Liver (tissue), 9 donors: Measurements from ENCODE around the gene TRDN. TPM values are rescaled to one million over a fixed set of nuclear protein-coding genes. Genes with fewer than 3 reads are reported as not detected.

Experiments
- DNase-seq: peaks from one replicate; pipeline ENCODE4 v3.0.0-alpha.2; 2017; ENCODE audit warnings: low spot score
- H3K27ac ChIP-seq, 2 donors: one replicate each; pipeline ENCODE4 v1.7.0; 2013; ENCODE audit warnings: inconsistent platforms in 2 of 2, low read length in 2 of 2, control low read depth in 1 of 2, low read depth in 1 of 2, mild to moderate bottlenecking in 1 of 2
- H3K27me3 ChIP-seq, 4 donors: one replicate each; pipeline versions ENCODE4 v1.6.1 to v1.7.0; 2013; ENCODE audit warnings: low read length in 3 of 4, inconsistent platforms in 1 of 4, mild to moderate bottlenecking in 1 of 4, moderate library complexity in 1 of 4; ENCODE audit not compliant: control insufficient read depth in 4 of 4, insufficient read depth in 4 of 4
- H3K36me3 ChIP-seq, 4 donors: one replicate each; pipeline versions ENCODE4 v1.6.1 to v1.7.0; 2013; ENCODE audit warnings: low read length in 3 of 4, mild to moderate bottlenecking in 3 of 4, low read depth in 1 of 4, moderate library complexity in 1 of 4; ENCODE audit not compliant: control insufficient read depth in 4 of 4, insufficient read depth in 3 of 4
- H3K4me1 ChIP-seq, 4 donors: one replicate each; pipeline versions ENCODE4 v1.6.1 to v1.7.0; 2013; ENCODE audit warnings: low read length in 3 of 4, mild to moderate bottlenecking in 3 of 4, moderate library complexity in 1 of 4; ENCODE audit not compliant: control insufficient read depth in 4 of 4, insufficient read depth in 4 of 4
- H3K4me3 ChIP-seq, 3 donors: one replicate each; pipeline versions ENCODE4 v1.6.1 to v1.7.0; 2013; ENCODE audit warnings: low read length in 3 of 3, control low read depth in 1 of 3, low read depth in 1 of 3, mild to moderate bottlenecking in 1 of 3
- H3K9ac ChIP-seq, 2 donors: one replicate each; pipeline ENCODE4 v1.7.0; 2013; ENCODE audit warnings: low read length in 2 of 2, mild to moderate bottlenecking in 2 of 2, moderate library complexity in 2 of 2, control low read depth in 1 of 2, low read depth in 1 of 2
- H3K9me3 ChIP-seq, 4 donors: one replicate each; pipeline versions ENCODE4 v1.6.1 to v1.7.0; 2013; ENCODE audit warnings: low read length in 3 of 4; ENCODE audit not compliant: control insufficient read depth in 4 of 4
- EGR1 ChIP-seq, 2 donors: IDR thresholded peaks; 2 replicates each; pipeline ENCODE4 v1.6.1; 2016 to 2018; ENCODE audit warnings: antibody characterized with exemption in 2 of 2, low read depth in 2 of 2
- FOXA2 ChIP-seq: IDR thresholded peaks from 2 replicates; pipeline ENCODE4 v1.6.1; 2016; ENCODE audit warnings: antibody characterized with exemption
- GABPA ChIP-seq, 2 donors: IDR thresholded peaks in 1 of 2; conservative IDR thresholded peaks in 1 of 2; 2 replicates each; pipeline ENCODE4 v1.6.1; 2016; ENCODE audit warnings: antibody characterized with exemption in 2 of 2, mild to moderate bottlenecking in 1 of 2, moderate library complexity in 1 of 2
- HNF4A ChIP-seq, 2 donors: conservative IDR thresholded peaks; 2 replicates each; pipeline ENCODE4 v1.6.1; 2016; ENCODE audit warnings: antibody characterized with exemption in 2 of 2, mild to moderate bottlenecking in 2 of 2
- HNF4G ChIP-seq: IDR thresholded peaks from 2 replicates; pipeline ENCODE4 v1.6.1; 2016; ENCODE audit warnings: antibody characterized with exemption
- NR2F2 ChIP-seq: IDR thresholded peaks from 2 replicates; pipeline ENCODE4 v1.6.1; 2016; ENCODE audit warnings: antibody characterized with exemption
- RAD21 ChIP-seq, 2 donors: IDR thresholded peaks; 2 replicates each; pipeline ENCODE4 v1.6.1; 2016; ENCODE audit warnings: antibody characterized with exemption in 2 of 2, mild to moderate bottlenecking in 2 of 2
- RXRA ChIP-seq, 2 donors: IDR thresholded peaks; 2 replicates each; pipeline ENCODE4 v1.6.1; 2017 to 2018; ENCODE audit warnings: antibody characterized with exemption in 2 of 2, mild to moderate bottlenecking in 1 of 2
- SP1 ChIP-seq: IDR thresholded peaks from 2 replicates; pipeline ENCODE4 v1.6.1; 2018; ENCODE audit warnings: antibody characterized with exemption, mild to moderate bottlenecking
- ZBTB33 ChIP-seq: IDR thresholded peaks from 2 replicates; pipeline ENCODE4 v1.6.1; 2016; ENCODE audit warnings: antibody characterized with exemption
- WGBS: extraction: QIAGEN DNeasy Blood & Tissue Kit; methylation state at CpG from one replicate; pipeline ENCODE4 v1.1.7; 2013; 5-methylcytosine and 5-hydroxymethylcytosine counted together
- polyA plus RNA-seq, 2 donors: library from polyadenylated mRNA; stranded (reverse) in 1 of 2; unstranded in 1 of 2; fragments of 200-250 nt in 1 of 2; fragments of >200 nt in 1 of 2; fragmentation: Nextera tagmentation in 1 of 2; extraction: Ambion mirVana in 1 of 2; gene quantifications; one replicate each; pipeline versions ENCODE4 v1.2.1 to v1.2.3, GENCODE V29; 2013 to 2015
- total RNA-seq, 2 donors: library from RNA; depleted of rRNA; stranded (reverse); fragments of >200 nt; gene quantifications; one replicate each; pipeline ENCODE4 v1.2.3, GENCODE V29; 2014
- TF ChIP-seq, protein P1 (sequence below): IDR thresholded peaks from 2 replicates; pipeline ENCODE4 v1.6.1; 2016; ENCODE audit warnings: antibody characterized with exemption
- TF ChIP-seq, protein P2 (sequence below): fragments of 150-350 bp; IDR thresholded peaks from 2 replicates; pipeline ENCODE4 v1.5.1; 2017; ENCODE audit warnings: improper control_type of control experiment, low read depth, low read length; ENCODE audit not compliant: missing input control
- TF ChIP-seq, protein P3 (sequence below): IDR thresholded peaks from 2 replicates; pipeline ENCODE4 v1.6.1; 2016; ENCODE audit warnings: antibody characterized with exemption, mild to moderate bottlenecking
- donor health status: healthy.
- donor health status: healthy.
- donor health status: healthy.
- donor health status: healthy.
- donor health status: healthy.

TRDN gene
- total and polyA plus RNA-seq, 4 donors: 0.08 to 0.79 TPM; not detected in 2

GRCh38 chr6:123551939-123552707 lies 84.6 kb downstream of the TRDN start:
- H3K36me3 ChIP-seq: no peaks in the 10 kb centered on the region
- H3K27ac ChIP-seq: no peak overlapping the region
- TF ChIP-seq, protein P1, sequence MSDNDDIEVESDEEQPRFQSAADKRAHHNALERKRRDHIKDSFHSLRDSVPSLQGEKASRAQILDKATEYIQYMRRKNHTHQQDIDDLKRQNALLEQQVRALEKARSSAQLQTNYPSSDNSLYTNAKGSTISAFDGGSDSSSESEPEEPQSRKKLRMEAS: no peak
- TF ChIP-seq FOXA2 (no peak), EGR1 (IDR thresholded peaks at IDR 0.05; ENCODE audit: low read depth in 2 of 2) (no peak), HNF4A (conservative IDR thresholded peaks at IDR 0.05) (no peak), NR2F2 (no peak), ZBTB33 (no peak), SP1 (no peak), RAD21 (IDR thresholded peaks at IDR 0.05) (no peak)
- TF ChIP-seq, protein P2, sequence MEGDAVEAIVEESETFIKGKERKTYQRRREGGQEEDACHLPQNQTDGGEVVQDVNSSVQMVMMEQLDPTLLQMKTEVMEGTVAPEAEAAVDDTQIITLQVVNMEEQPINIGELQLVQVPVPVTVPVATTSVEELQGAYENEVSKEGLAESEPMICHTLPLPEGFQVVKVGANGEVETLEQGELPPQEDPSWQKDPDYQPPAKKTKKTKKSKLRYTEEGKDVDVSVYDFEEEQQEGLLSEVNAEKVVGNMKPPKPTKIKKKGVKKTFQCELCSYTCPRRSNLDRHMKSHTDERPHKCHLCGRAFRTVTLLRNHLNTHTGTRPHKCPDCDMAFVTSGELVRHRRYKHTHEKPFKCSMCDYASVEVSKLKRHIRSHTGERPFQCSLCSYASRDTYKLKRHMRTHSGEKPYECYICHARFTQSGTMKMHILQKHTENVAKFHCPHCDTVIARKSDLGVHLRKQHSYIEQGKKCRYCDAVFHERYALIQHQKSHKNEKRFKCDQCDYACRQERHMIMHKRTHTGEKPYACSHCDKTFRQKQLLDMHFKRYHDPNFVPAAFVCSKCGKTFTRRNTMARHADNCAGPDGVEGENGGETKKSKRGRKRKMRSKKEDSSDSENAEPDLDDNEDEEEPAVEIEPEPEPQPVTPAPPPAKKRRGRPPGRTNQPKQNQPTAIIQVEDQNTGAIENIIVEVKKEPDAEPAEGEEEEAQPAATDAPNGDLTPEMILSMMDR: no peak
- DNase-seq: no peak
- H3K9ac ChIP-seq: no peak overlapping the region
- no peaks in the 10 kb centered on the region for H3K4me1 ChIP-seq
- H3K27me3 ChIP-seq: no peaks in the 10 kb centered on the region
- H3K4me3 ChIP-seq: no peak overlapping the region
- H3K9me3 ChIP-seq: no peaks in the 10 kb centered on the region
- WGBS: 43% methylated on average over 4 of the region's 4 CpGs

DNA sequence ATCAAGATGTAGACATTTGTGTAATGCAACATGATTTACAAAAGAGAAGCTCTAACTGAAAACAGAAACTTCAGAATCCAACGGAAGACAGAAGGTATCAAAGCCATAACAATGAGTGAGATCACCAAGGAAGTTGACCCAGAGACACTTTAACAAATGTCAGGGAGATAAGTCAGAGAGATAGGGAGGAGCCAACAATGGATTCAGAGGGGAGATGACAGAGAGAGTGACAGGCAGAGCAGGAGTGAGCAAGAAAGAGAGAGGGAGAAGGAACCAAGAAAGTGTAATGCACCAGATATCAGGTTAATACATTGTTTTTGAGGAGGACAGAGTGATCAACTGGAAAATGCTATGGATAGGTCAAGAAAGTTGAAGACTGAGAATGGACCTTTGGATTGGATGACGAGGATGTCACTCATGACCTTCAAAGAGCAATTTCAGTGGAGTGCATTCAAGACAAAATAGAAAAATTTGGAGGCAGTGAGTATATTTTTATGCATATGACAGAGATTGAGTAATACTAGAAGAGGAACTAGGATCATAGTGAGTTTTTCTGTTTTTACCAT lies 86.6 kb downstream of the TRDN start:
- Histone ChIP-seq H3K4me1 (no peaks in the 10 kb centered on the region), H3K27ac (no peak overlapping the region), H3K27me3 (no peaks in the 10 kb centered on the region), H3K9me3 (no peaks in the 10 kb centered on the region), H3K4me3 (no peak overlapping the region), H3K9ac (no peak overlapping the region), H3K36me3 (no peaks in the 10 kb centered on the region)
- DNase-seq: no peak
- whole genome bisulfite sequencing: 37% methylated on average over 2 of the region's 2 CpGs
- TF ChIP-seq HNF4G: no peak
- no peak for TF ChIP-seq RXRA (IDR thresholded peaks at IDR 0.05)
- TF ChIP-seq, protein P3, sequence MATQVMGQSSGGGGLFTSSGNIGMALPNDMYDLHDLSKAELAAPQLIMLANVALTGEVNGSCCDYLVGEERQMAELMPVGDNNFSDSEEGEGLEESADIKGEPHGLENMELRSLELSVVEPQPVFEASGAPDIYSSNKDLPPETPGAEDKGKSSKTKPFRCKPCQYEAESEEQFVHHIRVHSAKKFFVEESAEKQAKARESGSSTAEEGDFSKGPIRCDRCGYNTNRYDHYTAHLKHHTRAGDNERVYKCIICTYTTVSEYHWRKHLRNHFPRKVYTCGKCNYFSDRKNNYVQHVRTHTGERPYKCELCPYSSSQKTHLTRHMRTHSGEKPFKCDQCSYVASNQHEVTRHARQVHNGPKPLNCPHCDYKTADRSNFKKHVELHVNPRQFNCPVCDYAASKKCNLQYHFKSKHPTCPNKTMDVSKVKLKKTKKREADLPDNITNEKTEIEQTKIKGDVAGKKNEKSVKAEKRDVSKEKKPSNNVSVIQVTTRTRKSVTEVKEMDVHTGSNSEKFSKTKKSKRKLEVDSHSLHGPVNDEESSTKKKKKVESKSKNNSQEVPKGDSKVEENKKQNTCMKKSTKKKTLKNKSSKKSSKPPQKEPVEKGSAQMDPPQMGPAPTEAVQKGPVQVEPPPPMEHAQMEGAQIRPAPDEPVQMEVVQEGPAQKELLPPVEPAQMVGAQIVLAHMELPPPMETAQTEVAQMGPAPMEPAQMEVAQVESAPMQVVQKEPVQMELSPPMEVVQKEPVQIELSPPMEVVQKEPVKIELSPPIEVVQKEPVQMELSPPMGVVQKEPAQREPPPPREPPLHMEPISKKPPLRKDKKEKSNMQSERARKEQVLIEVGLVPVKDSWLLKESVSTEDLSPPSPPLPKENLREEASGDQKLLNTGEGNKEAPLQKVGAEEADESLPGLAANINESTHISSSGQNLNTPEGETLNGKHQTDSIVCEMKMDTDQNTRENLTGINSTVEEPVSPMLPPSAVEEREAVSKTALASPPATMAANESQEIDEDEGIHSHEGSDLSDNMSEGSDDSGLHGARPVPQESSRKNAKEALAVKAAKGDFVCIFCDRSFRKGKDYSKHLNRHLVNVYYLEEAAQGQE: no peak
- no peak for TF ChIP-seq GABPA (IDR thresholded peaks at IDR 0.05 in 1 of 2, conservative IDR thresholded peaks at IDR 0.05 in 1 of 2)
- no peak for TF ChIP-seq FOXA2
